ENCODE measurements around the gene HMCN1. TPM values are rescaled to one million over a fixed set of nuclear protein-coding genes. Genes with fewer than 3 reads are reported as not detected.

Gene HMCN1
- total RNA-seq, 4 donors from 2014 or later, result 1.0 to 8.1 (median 2.5) TPM

- DNase-seq (ENCODE audit: low spot score in 2 of 2), result no peak
- no peak for TF ChIP-seq POLR2A (IDR thresholded peaks at IDR 0.05)
- TF ChIP-seq CTCF (IDR thresholded peaks at IDR 0.05), result no peak
- H3K4me3 ChIP-seq (ENCODE audit: low read depth, poor library complexity, severe bottlenecking), result no peak overlapping the region
- intact Hi-C loops (cut with DNase I; ENCODE audit: low total_unique reads), result no loop called here
Measured at GRCh38 chr1:185916861-185917260, 182.7 kb downstream of the HMCN1 start.

- DNase-seq (ENCODE audit: low spot score in 2 of 2), result no peak
- 84 to 92% methylated on average over 3 of the region's 3 CpGs for WGBS, 2 donors
- intact Hi-C loops (cut with DNase I; ENCODE audit: low total_unique reads), result no loop called here
- no peak overlapping the region for H3K4me3 ChIP-seq (ENCODE audit: low read depth, poor library complexity, severe bottlenecking)
- TF ChIP-seq POLR2A (IDR thresholded peaks at IDR 0.05) (no peak), CTCF (IDR thresholded peaks at IDR 0.05) (no peak)
Measured at GRCh38 chr1:185917646-185918045, 183.5 kb downstream of the HMCN1 start.

- H3K4me3 ChIP-seq (ENCODE audit: low read depth, poor library complexity, severe bottlenecking), result no peak overlapping the region
- DNase-seq (ENCODE audit: low spot score in 2 of 2), result no peak
- intact Hi-C loops (cut with DNase I; ENCODE audit: low total_unique reads), result no loop called here
- WGBS, 2 donors, result 47% methylated on average over 3 of the region's 3 CpGs
- TF ChIP-seq CTCF (IDR thresholded peaks at IDR 0.05) (no peak), POLR2A (IDR thresholded peaks at IDR 0.05) (no peak)
Measured at GRCh38 chr1:185920602-185921001, 186.4 kb downstream of the HMCN1 start.

- WGBS, 2 donors, result 81 to 94% methylated on average over 1 of the region's 1 CpG
- DNase-seq (ENCODE audit: low spot score in 2 of 2), result no peak
- TF ChIP-seq CTCF (IDR thresholded peaks at IDR 0.05) (no peak), POLR2A (IDR thresholded peaks at IDR 0.05) (no peak)
- H3K4me3 ChIP-seq (ENCODE audit: low read depth, poor library complexity, severe bottlenecking), result no peak overlapping the region
- intact Hi-C loops (cut with DNase I; ENCODE audit: low total_unique reads), result no loop called here
Measured at GRCh38 chr1:185921636-185922035, 187.4 kb downstream of the HMCN1 start.

GRCh38 chr1:185926588-185926987 is 192.4 kb downstream of the HMCN1 start:
- DNase-seq (ENCODE audit: low spot score in 2 of 2), result no peak
- intact Hi-C loops (cut with DNase I; ENCODE audit: low total_unique reads), result no loop called here
- no peak for TF ChIP-seq CTCF (IDR thresholded peaks at IDR 0.05)
- no peak for TF ChIP-seq POLR2A (IDR thresholded peaks at IDR 0.05)
- no peak overlapping the region for H3K4me3 ChIP-seq (ENCODE audit: low read depth, poor library complexity, severe bottlenecking)
- 36 to 46% methylated on average over 3 of the region's 3 CpGs for WGBS, 2 donors

- no peak overlapping the region for H3K4me3 ChIP-seq (ENCODE audit: low read depth, poor library complexity, severe bottlenecking)
- WGBS, 2 donors, result 53 to 57% methylated on average over 1 of the region's 1 CpG
- TF ChIP-seq POLR2A (IDR thresholded peaks at IDR 0.05), result no peak
- no peak for TF ChIP-seq CTCF (IDR thresholded peaks at IDR 0.05)
- intact Hi-C loops (cut with DNase I; ENCODE audit: low total_unique reads), result no loop called here
- no peak for DNase-seq (ENCODE audit: low spot score in 2 of 2)
Measured at GRCh38 chr1:185929776-185930175, 195.6 kb downstream of the HMCN1 start.

All from lower leg skin (tissue), 4 donors.